GM18907 (cell line): ENCODE data around the gene APOBEC3C.
A peak's percentile ranks its signal among the peaks of the same experiment; 100 is the strongest.
"Not testable (repeated sequence)": the region's sequence is repeated elsewhere in the genome, so short reads cannot be mapped to it uniquely, and the experiment has no call there.

ENCODE experiments used
- ATAC-seq: cut with Tn5 transposase; IDR thresholded peaks from one replicate; pipeline ENCODE4 v1.9.1; 2021; ENCODE audit warnings: mild to moderate bottlenecking, moderate library complexity; ENCODE audit not compliant: unreplicated experiment

APOBEC3C gene

GRCh38 chr22:39013942-39014722, at the start of gene APOBEC3C:
Gene APOBEC3C, plus strand, starts transcription at chr22:39014257. Its CDS starts 106 bp downstream, at chr22:39014363.
- peak; percentile 87 for ATAC-seq

- ATAC-seq: no peak
Observed at GRCh38 chr22:38964306-38964705, 49.8 kb upstream of the APOBEC3C start.

GRCh38 chr22:38964989-38965388, 49.1 kb upstream of the APOBEC3C start:
- no peak for ATAC-seq

GRCh38 chr22:38965614-38966379, 48.3 kb upstream of the APOBEC3C start:
- no peak for ATAC-seq

GRCh38 chr22:38966380-38966702, 47.7 kb upstream of the APOBEC3C start:
- ATAC-seq: no peak

- no peak for ATAC-seq
Observed at GRCh38 chr22:38966942-38967341, 47.1 kb upstream of the APOBEC3C start.

GRCh38 chr22:38967451-38968450, 46.3 kb upstream of the APOBEC3C start:
- ATAC-seq: no peak

GRCh38 chr22:38968801-38969200, 45.3 kb upstream of the APOBEC3C start:
- ATAC-seq: no peak

- no peak for ATAC-seq
Observed at GRCh38 chr22:38970551-38970950, 43.5 kb upstream of the APOBEC3C start.

GRCh38 chr22:38971202-38971601, 42.9 kb upstream of the APOBEC3C start:
- no peak for ATAC-seq

- no peak for ATAC-seq
Observed at GRCh38 chr22:38971791-38972190, 42.3 kb upstream of the APOBEC3C start.

- no peak for ATAC-seq
Observed at GRCh38 chr22:38972558-38972957, 41.5 kb upstream of the APOBEC3C start.

GRCh38 chr22:38973289-38974169, 40.5 kb upstream of the APOBEC3C start:
- no peak for ATAC-seq

GRCh38 chr22:38974170-38974825, 39.8 kb upstream of the APOBEC3C start:
- no peak for ATAC-seq

- ATAC-seq: no peak
Observed at GRCh38 chr22:38974826-38975175, 39.3 kb upstream of the APOBEC3C start.

GRCh38 chr22:38977289-38977688, 36.8 kb upstream of the APOBEC3C start:
- ATAC-seq: not testable (repeated sequence)

- not testable (repeated sequence) for ATAC-seq
Observed at GRCh38 chr22:38980587-38980986, 33.5 kb upstream of the APOBEC3C start.

- peak; percentile 3 for ATAC-seq
Observed at GRCh38 chr22:38981005-38981991, 32.8 kb upstream of the APOBEC3C start.
